GM12891 (cell line): ENCODE results near the gene GGTLC1.
"Not testable (repeated sequence)": the region's sequence is repeated elsewhere in the genome, so short reads cannot be mapped to it uniquely, and the experiment has no call there.

Experiments used
- PAX5 ChIP-seq: IDR thresholded peaks from 2 replicates; pipeline ENCODE4 v1.6.1; 2011; ENCODE audit warnings: low read length, moderate library complexity, mild to moderate bottlenecking; ENCODE audit not compliant: insufficient read depth, severe bottlenecking
- POLR2A ChIP-seq: IDR thresholded peaks from 2 replicates; pipeline ENCODE4 v1.6.1; 2011; ENCODE audit warnings: low read depth, low read length, control low read depth
- POLR2AphosphoS5 ChIP-seq: IDR thresholded peaks from 2 replicates; pipeline ENCODE4 v1.6.1; 2011; ENCODE audit warnings: low read depth, low read length, control low read depth
- POU2F2 ChIP-seq: IDR thresholded peaks from 2 replicates; pipeline ENCODE4 v1.6.1; 2011; ENCODE audit warnings: low read depth, mild to moderate bottlenecking, control low read depth, low read length, moderate library complexity

DNA sequence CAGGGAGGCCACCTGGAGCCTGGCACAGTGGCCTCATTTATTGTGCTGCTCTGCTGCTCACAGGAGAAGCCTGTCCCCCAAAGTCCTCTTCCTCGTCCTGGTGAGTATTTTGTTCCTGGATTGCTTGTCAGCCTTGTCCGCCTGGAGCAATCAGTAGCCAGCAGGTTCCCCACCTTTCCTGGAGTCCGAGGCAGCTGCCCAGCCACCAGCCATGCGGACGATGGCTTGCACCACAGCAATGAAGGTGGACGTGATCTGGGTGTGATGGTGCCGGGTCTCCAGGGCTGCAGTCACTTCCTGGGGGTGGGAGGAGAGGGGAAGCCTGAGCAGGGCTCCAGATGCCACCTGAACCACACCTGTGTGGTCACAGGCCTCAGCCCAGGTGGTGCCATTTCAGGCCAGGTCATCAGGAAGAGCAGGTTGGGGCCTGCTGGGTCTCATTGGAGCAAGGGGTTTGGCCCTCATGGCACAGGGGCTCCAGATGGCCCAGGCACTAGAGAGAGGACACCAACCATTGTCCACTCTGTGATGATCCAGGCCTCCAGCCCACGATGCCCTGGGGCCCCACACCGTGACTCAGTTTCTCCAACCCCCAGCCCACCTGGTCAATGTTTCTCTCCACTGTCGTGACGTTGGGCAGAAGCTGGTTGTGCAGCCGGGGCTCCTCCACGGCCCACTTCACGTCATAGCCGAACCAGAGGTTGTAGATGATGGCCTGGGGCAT lies 3.4 kb downstream of the GGTLC1 start:
- TF ChIP-seq POLR2A, PAX5, POU2F2, POLR2AphosphoS5: not testable (repeated sequence)
